ENCODE measurements around the gene FGF6. TPM values are rescaled to one million over a fixed set of nuclear protein-coding genes. Genes with fewer than 3 reads are reported as not detected.

The FGF6 gene
- total and polyA plus RNA-seq, 4 donors: not detected

DNA sequence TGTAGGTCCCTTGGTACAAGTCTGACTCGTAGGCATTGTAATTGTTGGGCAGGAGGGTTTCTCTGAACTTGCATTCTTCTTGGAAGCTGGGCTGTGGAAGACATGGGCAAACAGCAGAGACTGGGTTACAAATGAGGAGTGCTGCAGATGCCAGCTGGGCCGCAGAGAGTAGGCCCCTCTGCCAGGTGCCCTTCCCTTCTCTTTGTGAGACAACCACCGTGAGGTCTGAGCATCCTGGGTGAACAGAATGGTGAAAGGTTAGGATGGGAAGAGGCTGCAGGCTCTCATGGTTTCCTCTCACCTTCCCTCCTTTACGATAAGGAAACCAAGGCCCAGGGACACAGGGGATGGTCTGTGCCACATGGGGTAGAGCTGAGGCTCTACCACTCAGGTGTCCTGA lies 11.3 kb downstream of the FGF6 start:
- WGBS: 83% methylated on average over 4 of the region's 4 CpGs
- Histone ChIP-seq H3K9me3 (ENCODE audit: control insufficient read depth in 4 of 4, low read length in 3 of 4) (no peaks in the 10 kb centered on the region), H3K36me3 (ENCODE audit: control insufficient read depth in 4 of 4, insufficient read depth in 3 of 4, low read depth in 1 of 4, low read length in 3 of 4) (no peaks in the 10 kb centered on the region), H3K27me3 (ENCODE audit: control insufficient read depth in 4 of 4, insufficient read depth in 4 of 4, low read length in 3 of 4) (peaks cover 0 to 3% (median 0%) of the 10 kb centered on the region in 4 donors), H3K27ac (ENCODE audit: low read depth in 1 of 2, low read length in 2 of 2) (no peak overlapping the region), H3K4me1 (ENCODE audit: control insufficient read depth in 4 of 4, insufficient read depth in 4 of 4, low read length in 3 of 4) (no peaks in the 10 kb centered on the region), H3K9ac (ENCODE audit: low read depth in 1 of 2, low read length in 2 of 2) (no peak overlapping the region), H3K4me3 (ENCODE audit: low read depth in 1 of 3, low read length in 3 of 3) (no peak overlapping the region)
- DNase-seq (ENCODE audit: low spot score): no peak
- TF ChIP-seq, protein P1, sequence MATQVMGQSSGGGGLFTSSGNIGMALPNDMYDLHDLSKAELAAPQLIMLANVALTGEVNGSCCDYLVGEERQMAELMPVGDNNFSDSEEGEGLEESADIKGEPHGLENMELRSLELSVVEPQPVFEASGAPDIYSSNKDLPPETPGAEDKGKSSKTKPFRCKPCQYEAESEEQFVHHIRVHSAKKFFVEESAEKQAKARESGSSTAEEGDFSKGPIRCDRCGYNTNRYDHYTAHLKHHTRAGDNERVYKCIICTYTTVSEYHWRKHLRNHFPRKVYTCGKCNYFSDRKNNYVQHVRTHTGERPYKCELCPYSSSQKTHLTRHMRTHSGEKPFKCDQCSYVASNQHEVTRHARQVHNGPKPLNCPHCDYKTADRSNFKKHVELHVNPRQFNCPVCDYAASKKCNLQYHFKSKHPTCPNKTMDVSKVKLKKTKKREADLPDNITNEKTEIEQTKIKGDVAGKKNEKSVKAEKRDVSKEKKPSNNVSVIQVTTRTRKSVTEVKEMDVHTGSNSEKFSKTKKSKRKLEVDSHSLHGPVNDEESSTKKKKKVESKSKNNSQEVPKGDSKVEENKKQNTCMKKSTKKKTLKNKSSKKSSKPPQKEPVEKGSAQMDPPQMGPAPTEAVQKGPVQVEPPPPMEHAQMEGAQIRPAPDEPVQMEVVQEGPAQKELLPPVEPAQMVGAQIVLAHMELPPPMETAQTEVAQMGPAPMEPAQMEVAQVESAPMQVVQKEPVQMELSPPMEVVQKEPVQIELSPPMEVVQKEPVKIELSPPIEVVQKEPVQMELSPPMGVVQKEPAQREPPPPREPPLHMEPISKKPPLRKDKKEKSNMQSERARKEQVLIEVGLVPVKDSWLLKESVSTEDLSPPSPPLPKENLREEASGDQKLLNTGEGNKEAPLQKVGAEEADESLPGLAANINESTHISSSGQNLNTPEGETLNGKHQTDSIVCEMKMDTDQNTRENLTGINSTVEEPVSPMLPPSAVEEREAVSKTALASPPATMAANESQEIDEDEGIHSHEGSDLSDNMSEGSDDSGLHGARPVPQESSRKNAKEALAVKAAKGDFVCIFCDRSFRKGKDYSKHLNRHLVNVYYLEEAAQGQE (IDR thresholded peaks at IDR 0.05): no peak
- TF ChIP-seq CTCF (IDR thresholded peaks at IDR 0.05; ENCODE audit: low read depth, low read length, missing input control) (no peak), HNF4G (IDR thresholded peaks at IDR 0.05) (no peak), FOXA1 (IDR thresholded peaks at IDR 0.05) (no peak), EGR1 (IDR thresholded peaks at IDR 0.05; ENCODE audit: low read depth in 2 of 2) (no peak), ZBTB33 (IDR thresholded peaks at IDR 0.05) (no peak), SP1 (IDR thresholded peaks at IDR 0.05) (no peak), RAD21 (IDR thresholded peaks at IDR 0.05) (no peak), JUND (IDR thresholded peaks at IDR 0.05) (no peak), FOXA2 (IDR thresholded peaks at IDR 0.05) (no peak), HNF4A (conservative IDR thresholded peaks at IDR 0.05) (no peak), RXRA (IDR thresholded peaks at IDR 0.05) (no peak), GABPA (IDR thresholded peaks at IDR 0.05 in 1 of 2, conservative IDR thresholded peaks at IDR 0.05 in 1 of 2) (no peak), ATF3 (IDR thresholded peaks at IDR 0.05) (no peak), TAF1 (conservative IDR thresholded peaks at IDR 0.05) (no peak), NR2F2 (IDR thresholded peaks at IDR 0.05) (no peak), YY1 (IDR thresholded peaks at IDR 0.05) (no peak)
- TF ChIP-seq, protein P2, sequence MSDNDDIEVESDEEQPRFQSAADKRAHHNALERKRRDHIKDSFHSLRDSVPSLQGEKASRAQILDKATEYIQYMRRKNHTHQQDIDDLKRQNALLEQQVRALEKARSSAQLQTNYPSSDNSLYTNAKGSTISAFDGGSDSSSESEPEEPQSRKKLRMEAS (IDR thresholded peaks at IDR 0.05): no peak

All from liver (tissue), 9 donors.